Motor neuron (in vitro differentiated cells): ENCODE data around the gene HEPN1. TPM values are rescaled to one million over a fixed set of nuclear protein-coding genes. Genes with fewer than 3 reads are reported as not detected.

ENCODE experiments used
- ATAC-seq, 8 experiments: fragments of 200-7000 bp; cut with Tn5 transposase; replicated peaks in 6 of 8; 2 replicates each; pipeline ENCODE4 v1.8.0; 2021; ENCODE audit warnings: mild to moderate bottlenecking in 8 of 8, moderate library complexity in 8 of 8
- H3K27ac ChIP-seq, 2 donors: fragments of 250-450 bp; sonication (Bioruptor Pico); 2 replicates each; pipeline ENCODE4 v1.9.0; 2021; ENCODE audit warnings: antibody characterized with exemption in 2 of 2, mild to moderate bottlenecking in 2 of 2, moderate library complexity in 1 of 2
- H3K4me1 ChIP-seq, 2 donors: fragments of 250-450 bp; sonication (Bioruptor Pico); replicated peaks in 1 of 2; 2 replicates each; pipeline ENCODE4 v1.6.1; 2021; ENCODE audit warnings: antibody characterized with exemption in 2 of 2, mild to moderate bottlenecking in 2 of 2, moderate library complexity in 1 of 2
- H3K4me3 ChIP-seq, 5 donors: fragments of 250-450 bp; sonication (Bioruptor Pico); 2 replicates each; pipeline ENCODE4 v1.9.0; 2021; ENCODE audit warnings: antibody characterized with exemption in 5 of 5, mild to moderate bottlenecking in 5 of 5, moderate library complexity in 4 of 5
- WGBS, 10 experiments: fragments of 450-650 bp; shearing (Covaris generic); methylation state at CpG; one replicate each; pipeline ENCODE4 v1.0.0; 2022; 5-methylcytosine and 5-hydroxymethylcytosine counted together
- in situ Hi-C, 9 experiments: fragments of 400-800 bp; cut with MboI; loops; one replicate each; pipeline ENCODE4 v1.15.0; 2021; ENCODE audit warnings: low sequenced_read_pairs in 9 of 9, low pct_unique_long_range_greater_than_20kb in 2 of 9; ENCODE audit not compliant: unreplicated experiment in 9 of 9
- total RNA-seq, 8 experiments: library from RNA; unstranded; fragments of 300-600 nt; gene quantifications; 2 replicates each; pipeline versions ENCODE4 v1.2.3 to v1.2.4, GENCODE V29; 2022

HEPN1 gene
- total RNA-seq: 10 to 100 TPM in 1 of 8 experiments, not detected in 7; 12.8 TPM

- WGBS, 10 experiments: 69 to 94% (median 87%) methylated on average over 2 to 3 of the region's 3 CpGs
- Histone ChIP-seq H3K4me3 (no peak within 1 kb of the TSS), H3K4me1 (peaks cover 0 to 10% of the 10 kb centered on the region in 2 donors), H3K27ac (no peak within 1 kb of the TSS)
- in situ Hi-C loops: no loop called here
- ATAC-seq: no peak
These were observed at the start of gene HEPN1 for GRCh38 chr11:124918950-124919349. Gene HEPN1 (plus strand): TSS chr11:124919250.

- 0 to 52% (median 15%) methylated on average over 1 to 9 of the region's 16 CpGs; no CpG with 5 or more reads in 4 of the 10 experiments for WGBS, 10 experiments
- H3K4me3 ChIP-seq: no peak overlapping the region
- ATAC-seq: peak in 1 of 8 experiments; percentile 7
- H3K27ac ChIP-seq: no peak overlapping the region
- peaks cover 11 to 26% of the 10 kb centered on the region in 2 donors for H3K4me1 ChIP-seq
- in situ Hi-C loops: loop anchor here in 3 of 9 experiments (25.0 kb wide), 1 partner anchor 207 kb away; the partner anchor contains the start of genes SIAE (in 3 of the 3) and SPA17 (in 3 of the 3)
These were observed 49.7 kb upstream of the HEPN1 start for GRCh38 chr11:124869331-124869730.

- ATAC-seq: no peak
- Histone ChIP-seq H3K27ac (no peak overlapping the region), H3K4me3 (no peak overlapping the region), H3K4me1 (peaks cover 9 to 26% of the 10 kb centered on the region in 2 donors)
- 17 to 100% (median 80%) methylated on average over 1 to 10 of the region's 14 CpGs; no CpG with 5 or more reads in 4 of the 10 experiments for WGBS, 10 experiments
- in situ Hi-C loops: loop anchor here in 3 of 9 experiments (25.0 kb wide), 1 partner anchor 208 kb away; the partner anchor contains the start of genes SIAE (in 3 of the 3) and SPA17 (in 3 of the 3)
These were observed 49.1 kb upstream of the HEPN1 start for GRCh38 chr11:124869856-124870387.

DNA sequence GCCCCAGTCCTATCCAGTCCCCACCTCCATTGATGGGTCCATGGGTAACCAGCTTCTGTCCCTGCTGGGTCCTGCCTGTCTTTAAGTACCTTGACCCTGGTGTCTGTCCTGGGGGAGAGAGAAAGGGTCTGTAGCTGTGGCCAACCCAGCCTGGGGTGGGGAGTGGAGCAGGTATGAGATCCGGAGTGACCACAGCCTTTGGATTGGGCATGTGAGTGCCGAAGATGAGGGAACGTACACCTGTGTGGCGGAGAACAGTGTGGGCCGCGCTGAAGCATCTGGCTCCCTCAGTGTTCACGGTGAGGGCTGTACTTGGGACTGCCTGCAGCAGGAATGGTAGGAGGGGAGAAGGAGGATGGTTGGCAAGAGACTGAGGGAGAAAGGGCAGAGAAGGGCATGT is 48.6 kb upstream of the HEPN1 start:
- H3K4me3 ChIP-seq: no peak overlapping the region
- ATAC-seq: no peak
- 37 to 78% (median 51%) methylated on average over 4 to 6 of the region's 7 CpGs; no CpG with 5 or more reads in 6 of the 10 experiments for WGBS, 10 experiments
- peaks cover 7 to 26% of the 10 kb centered on the region in 2 donors for H3K4me1 ChIP-seq
- no peak overlapping the region for H3K27ac ChIP-seq
- in situ Hi-C loops: loop anchor here in 3 of 9 experiments (25.0 kb wide), 1 partner anchor 208 kb away; the partner anchor contains the start of genes SIAE (in 3 of the 3) and SPA17 (in 3 of the 3)

- no peak overlapping the region for H3K27ac ChIP-seq
- 17 to 71% (median 57%) methylated on average over 1 to 5 of the region's 8 CpGs; no CpG with 5 or more reads in 4 of the 10 experiments for WGBS, 10 experiments
- ATAC-seq: no peak
- no peak overlapping the region for H3K4me3 ChIP-seq
- in situ Hi-C loops: loop anchor here in 3 of 9 experiments (25.0 kb wide), 1 partner anchor 210 kb away; the partner anchor contains the start of genes SIAE (in 3 of the 3) and SPA17 (in 3 of the 3)
- peaks cover 16 to 21% of the 10 kb centered on the region in 2 donors for H3K4me1 ChIP-seq
These were observed 46.8 kb upstream of the HEPN1 start for GRCh38 chr11:124872280-124872679.

GRCh38 chr11:124872741-124873140 is 46.3 kb upstream of the HEPN1 start:
- WGBS, 10 experiments: 0 to 63% (median 28%) methylated on average over 1 to 5 of the region's 9 CpGs; no CpG with 5 or more reads in 5 of the 10 experiments
- H3K27ac ChIP-seq: no peak overlapping the region
- in situ Hi-C loops: loop anchor here in 3 of 9 experiments (25.0 kb wide), 1 partner anchor 210 kb away; the partner anchor contains the start of genes SIAE (in 3 of the 3) and SPA17 (in 3 of the 3)
- peaks cover 18 to 22% of the 10 kb centered on the region in 2 donors for H3K4me1 ChIP-seq
- ATAC-seq: no peak
- H3K4me3 ChIP-seq: no peak overlapping the region

- ATAC-seq: no peak
- Histone ChIP-seq H3K4me3 (no peak overlapping the region), H3K27ac (no peak overlapping the region), H3K4me1 (peaks cover 10 to 17% of the 10 kb centered on the region in 2 donors)
- WGBS, 10 experiments: 33 to 90% (median 81%) methylated on average over 1 to 6 of the region's 8 CpGs; no CpG with 5 or more reads in 4 of the 10 experiments
- in situ Hi-C loops: loop anchor here in 3 of 9 experiments (25.0 kb wide), 1 partner anchor 212 kb away; the partner anchor contains the start of genes SIAE (in 3 of the 3) and SPA17 (in 3 of the 3)
These were observed 45.1 kb upstream of the HEPN1 start for GRCh38 chr11:124873951-124874350.

GRCh38 chr11:124874571-124875255 is 44.3 kb upstream of the HEPN1 start:
- ATAC-seq: no peak
- H3K4me3 ChIP-seq: no peak overlapping the region
- 71 to 100% (median 80%) methylated on average over 1 to 3 of the region's 7 CpGs; no CpG with 5 or more reads in 5 of the 10 experiments for WGBS, 10 experiments
- H3K4me1 ChIP-seq: peaks cover 7 to 17% of the 10 kb centered on the region in 2 donors
- H3K27ac ChIP-seq: no peak overlapping the region
- in situ Hi-C loops: loop anchor here in 3 of 9 experiments (25.0 kb wide), 1 partner anchor 212 kb away; the partner anchor contains the start of genes SIAE (in 3 of the 3) and SPA17 (in 3 of the 3)

DNA sequence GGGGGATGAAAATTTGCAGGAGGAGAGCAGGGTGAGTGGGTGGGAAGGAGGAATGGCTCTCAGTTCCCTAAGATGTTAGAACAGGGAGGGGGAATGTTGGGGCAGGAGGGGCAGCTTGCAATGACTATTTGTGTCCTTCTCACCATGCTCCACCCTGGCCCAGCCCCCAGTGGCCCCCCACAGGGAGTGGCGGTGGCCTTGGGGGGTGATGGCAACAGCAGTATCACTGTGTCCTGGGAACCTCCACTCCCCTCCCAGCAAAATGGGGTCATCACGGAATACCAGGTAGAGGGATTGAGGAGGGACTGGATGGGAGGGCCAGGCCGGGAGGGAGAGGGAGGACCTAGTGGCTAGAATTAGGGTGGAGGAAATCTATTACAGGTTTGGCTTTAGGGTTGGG is 43.6 kb upstream of the HEPN1 start:
- 42 to 100% (median 82%) methylated on average over 1 to 3 of the region's 3 CpGs; no CpG with 5 or more reads in 7 of the 10 experiments for WGBS, 10 experiments
- Histone ChIP-seq H3K4me1 (peaks cover 7 to 17% of the 10 kb centered on the region in 2 donors), H3K4me3 (peak overlapping the region in 3 of 5 donors; percentile 48 to 90 (median 61)), H3K27ac (no peak overlapping the region)
- in situ Hi-C loops: no loop called here
- ATAC-seq: no peak

- peaks cover 7 to 17% of the 10 kb centered on the region in 2 donors for H3K4me1 ChIP-seq
- peak overlapping the region; percentile 30 to 90 (median 48) for H3K4me3 ChIP-seq
- H3K27ac ChIP-seq: peak overlapping the region; percentile 74 to 83
- peak; percentile 95 to 97 (median 96) for ATAC-seq
- 0 to 15% (median 9%) methylated on average over 1 to 10 of the region's 69 CpGs; no CpG with 5 or more reads in 7 of the 10 experiments for WGBS, 10 experiments
- in situ Hi-C loops: no loop called here
These were observed 42.9 kb upstream of the HEPN1 start for GRCh38 chr11:124875943-124876817.

- Histone ChIP-seq H3K4me3 (peak overlapping the region; percentile 30 to 90 (median 48)), H3K4me1 (peaks cover 7 to 17% of the 10 kb centered on the region in 2 donors), H3K27ac (peak overlapping the region; percentile 10 to 40)
- no peak for ATAC-seq
- WGBS, 10 experiments: 20 to 67% (median 47%) methylated on average over 2 to 10 of the region's 30 CpGs; no CpG with 5 or more reads in 3 of the 10 experiments
- in situ Hi-C loops: no loop called here
These were observed 42.0 kb upstream of the HEPN1 start for GRCh38 chr11:124876818-124877630.
